ENCODE data around the gene ARID4B.

ARID4B gene

GRCh38 chr1:235331401-235331800 is 3.4 kb upstream of the ARID4B start:
- Histone ChIP-seq H4K8ac (ENCODE audit: low read depth, low read length) (no peak overlapping the region), H3K9ac (ENCODE audit: low read length) (no peak overlapping the region), H2BK120ac (ENCODE audit: low read depth, low read length) (no peak overlapping the region), H3K56ac (ENCODE audit: low read length) (no peak overlapping the region), H3K4me2 (ENCODE audit: low read length) (no peak overlapping the region), H3K36me3 (ENCODE audit: control insufficient read depth, insufficient read depth, low read length) (no peaks in the 10 kb centered on the region), H3K18ac (ENCODE audit: low read length) (no peak overlapping the region), H3K79me2 (ENCODE audit: control insufficient read depth, insufficient read depth, low read length) (peaks cover 37% of the 10 kb centered on the region), H3K27ac (ENCODE audit: low read depth, low read length) (no peak overlapping the region), H2AK5ac (ENCODE audit: low read length) (no peak overlapping the region), H4K5ac (ENCODE audit: low read length) (no peak overlapping the region), H3K4me1 (ENCODE audit: control insufficient read depth, low read depth, low read length) (no peaks in the 10 kb centered on the region), H3K4me3 (ENCODE audit: low read length) (no peak overlapping the region), H3K4ac (ENCODE audit: low read depth, low read length) (no peak overlapping the region), H2BK15ac (replicated peaks; ENCODE audit: low read depth) (no peak overlapping the region), H3K79me1 (ENCODE audit: low read length) (peaks cover 3% of the 10 kb centered on the region), H3K23ac (ENCODE audit: low read length) (no peak overlapping the region), H2BK5ac (ENCODE audit: low read length) (no peak overlapping the region), H3K27me3 (ENCODE audit: insufficient read depth, low read length, poor library complexity) (no peaks in the 10 kb centered on the region)
- DNase-seq, result no peak
- no CpG with 5 or more reads among the region's 3 CpGs for WGBS (ENCODE audit: extremely low coverage, insufficient coverage, low lambda C conversion rate)

DNA sequence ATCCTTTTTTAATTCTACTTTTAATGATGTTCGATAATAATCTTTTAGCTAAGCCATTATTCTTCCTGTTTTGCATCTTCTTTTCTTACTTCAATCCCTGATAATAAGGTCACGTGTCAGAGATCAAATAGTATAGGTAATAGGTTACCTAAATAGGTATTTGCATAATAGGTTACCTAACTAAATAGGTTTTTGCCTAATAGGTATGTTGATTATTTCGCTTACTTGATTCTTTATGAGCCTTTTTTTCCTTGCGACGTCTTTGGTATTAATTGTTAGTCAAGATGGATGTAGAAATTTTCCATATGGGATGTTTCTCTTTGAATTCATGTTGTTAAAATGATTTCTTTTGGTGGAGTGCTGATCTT is 2.9 kb upstream of the ARID4B start:
- Histone ChIP-seq H3K4me2 (ENCODE audit: low read length) (no peak overlapping the region), H2BK5ac (ENCODE audit: low read length) (no peak overlapping the region), H3K27ac (ENCODE audit: low read depth, low read length) (no peak overlapping the region), H4K8ac (ENCODE audit: low read depth, low read length) (no peak overlapping the region), H2AK5ac (ENCODE audit: low read length) (no peak overlapping the region), H3K9ac (ENCODE audit: low read length) (no peak overlapping the region), H2BK15ac (replicated peaks; ENCODE audit: low read depth) (no peak overlapping the region), H3K36me3 (ENCODE audit: control insufficient read depth, insufficient read depth, low read length) (no peaks in the 10 kb centered on the region), H3K79me2 (ENCODE audit: control insufficient read depth, insufficient read depth, low read length) (peaks cover 41% of the 10 kb centered on the region), H4K5ac (ENCODE audit: low read length) (no peak overlapping the region), H2BK120ac (ENCODE audit: low read depth, low read length) (no peak overlapping the region), H3K56ac (ENCODE audit: low read length) (no peak overlapping the region), H3K18ac (ENCODE audit: low read length) (no peak overlapping the region), H3K4me3 (ENCODE audit: low read length) (no peak overlapping the region), H3K23ac (ENCODE audit: low read length) (no peak overlapping the region), H3K27me3 (ENCODE audit: insufficient read depth, low read length, poor library complexity) (no peaks in the 10 kb centered on the region), H3K4me1 (ENCODE audit: control insufficient read depth, low read depth, low read length) (no peaks in the 10 kb centered on the region), H3K79me1 (ENCODE audit: low read length) (peaks cover 3% of the 10 kb centered on the region), H3K4ac (ENCODE audit: low read depth, low read length) (no peak overlapping the region)
- DNase-seq, result no peak
- no CpG with 5 or more reads among the region's 5 CpGs for WGBS (ENCODE audit: extremely low coverage, insufficient coverage, low lambda C conversion rate)

GRCh38 chr1:235329139-235329902 is 1.3 kb upstream of the ARID4B start:
- peak overlapping the region; percentile 97 for H3K4ac ChIP-seq (ENCODE audit: low read depth, low read length)
- no peaks in the 10 kb centered on the region for H3K27me3 ChIP-seq (ENCODE audit: insufficient read depth, low read length, poor library complexity)
- peak overlapping the region; percentile 70 for H3K9ac ChIP-seq (ENCODE audit: low read length)
- WGBS (ENCODE audit: extremely low coverage, insufficient coverage, low lambda C conversion rate), result no CpG with 5 or more reads among the region's 24 CpGs
- peak overlapping the region; percentile 65 for H4K8ac ChIP-seq (ENCODE audit: low read depth, low read length)
- DNase-seq, result peak; percentile 50
- peak overlapping the region; percentile 34 for H3K23ac ChIP-seq (ENCODE audit: low read length)
- peak overlapping the region; percentile 0 for H2BK5ac ChIP-seq (ENCODE audit: low read length)
- H3K4me1 ChIP-seq (ENCODE audit: control insufficient read depth, low read depth, low read length), result no peaks in the 10 kb centered on the region
- no peak overlapping the region for H2BK15ac ChIP-seq (replicated peaks; ENCODE audit: low read depth)
- peak overlapping the region; percentile 26 for H3K4me2 ChIP-seq (ENCODE audit: low read length)
- no peaks in the 10 kb centered on the region for H3K36me3 ChIP-seq (ENCODE audit: control insufficient read depth, insufficient read depth, low read length)
- H2BK120ac ChIP-seq (ENCODE audit: low read depth, low read length), result no peak overlapping the region
- H3K79me1 ChIP-seq (ENCODE audit: low read length), result peaks cover 3% of the 10 kb centered on the region
- H4K5ac ChIP-seq (ENCODE audit: low read length), result peak overlapping the region; percentile 35
- peaks cover 51% of the 10 kb centered on the region for H3K79me2 ChIP-seq (ENCODE audit: control insufficient read depth, insufficient read depth, low read length)
- no peak overlapping the region for H2AK5ac ChIP-seq (ENCODE audit: low read length)
- H3K4me3 ChIP-seq (ENCODE audit: low read length), result peak overlapping the region; percentile 62
- peak overlapping the region; percentile 75 for H3K18ac ChIP-seq (ENCODE audit: low read length)
- peak overlapping the region; percentile 92 for H3K56ac ChIP-seq (ENCODE audit: low read length)
- peak overlapping the region; percentile 92 for H3K27ac ChIP-seq (ENCODE audit: low read depth, low read length)

DNA sequence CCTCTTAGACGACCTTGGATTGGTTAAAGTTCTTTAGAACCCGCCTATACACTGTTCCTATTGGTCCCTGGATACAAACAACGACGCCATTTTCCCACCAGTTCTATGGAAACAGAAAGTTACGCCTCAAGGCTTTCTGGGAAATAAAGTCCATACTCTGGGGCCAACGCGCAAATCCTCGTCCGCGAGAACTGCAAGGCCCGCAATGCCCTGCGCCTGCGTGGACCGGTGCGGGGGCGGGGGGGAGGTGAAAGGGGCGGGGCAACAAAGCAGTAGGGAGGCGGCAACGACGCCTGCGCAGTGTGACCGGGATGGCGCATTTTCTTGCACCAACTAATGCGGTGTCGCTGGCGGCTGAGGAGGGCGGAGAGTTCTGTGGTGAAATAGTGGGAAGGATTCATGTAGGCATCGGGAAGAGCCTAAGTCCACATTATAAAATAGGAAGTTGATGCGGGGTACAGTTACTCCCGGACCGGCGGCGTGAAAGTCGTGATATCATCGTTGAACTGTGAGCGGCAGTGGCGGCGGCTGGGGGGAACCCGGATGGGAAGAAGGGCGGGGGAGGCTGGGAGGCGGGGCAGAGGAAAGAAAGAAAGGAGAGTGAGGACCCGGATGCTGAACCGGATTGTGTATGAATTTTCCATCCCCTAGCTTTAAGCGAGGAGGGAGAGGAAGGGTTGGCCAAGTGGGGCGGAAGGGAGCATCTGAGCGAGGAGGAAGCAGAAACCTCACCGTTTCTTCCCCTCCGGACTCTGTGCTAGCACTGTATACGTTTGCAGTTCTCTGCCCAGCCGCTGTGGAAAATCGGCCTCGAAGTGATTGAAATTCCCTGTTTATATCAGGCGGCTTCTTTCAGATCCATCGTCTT is 526 bp upstream of the ARID4B start, which contains the start of gene GGPS1:
Gene GGPS1 (plus strand): TSS at position 300 of the 868 bp plus-strand sequence. CDS start 6,695 bp downstream, outside the sequence.
- DNase-seq, result peak; percentile 100
- no CpG with 5 or more reads among the region's 54 CpGs for WGBS (ENCODE audit: extremely low coverage, insufficient coverage, low lambda C conversion rate)
- no peaks in the 10 kb centered on the region for H3K27me3 ChIP-seq (ENCODE audit: insufficient read depth, low read length, poor library complexity)
- peak within 1 kb of the TSS; percentile 84 for H2BK5ac ChIP-seq (ENCODE audit: low read length)
- peaks cover 3% of the 10 kb centered on the region for H3K79me1 ChIP-seq (ENCODE audit: low read length)
- peak within 1 kb of the TSS; percentile 26 for H3K4me2 ChIP-seq (ENCODE audit: low read length)
- peak within 1 kb of the TSS; percentile 95 for H3K9ac ChIP-seq (ENCODE audit: low read length)
- H3K4ac ChIP-seq (ENCODE audit: low read depth, low read length), result peak within 1 kb of the TSS; percentile 97
- H3K27ac ChIP-seq (ENCODE audit: low read depth, low read length), result peak within 1 kb of the TSS; percentile 99
- H2BK120ac ChIP-seq (ENCODE audit: low read depth, low read length), result peak within 1 kb of the TSS; percentile 92
- no peak within 1 kb of the TSS for H2AK5ac ChIP-seq (ENCODE audit: low read length)
- H3K4me3 ChIP-seq (ENCODE audit: low read length), result peak within 1 kb of the TSS; percentile 92
- peak within 1 kb of the TSS; percentile 35 for H4K5ac ChIP-seq (ENCODE audit: low read length)
- H2BK15ac ChIP-seq (replicated peaks; ENCODE audit: low read depth), result no peak within 1 kb of the TSS
- peak within 1 kb of the TSS; percentile 99 for H4K8ac ChIP-seq (ENCODE audit: low read depth, low read length)
- H3K79me2 ChIP-seq (ENCODE audit: control insufficient read depth, insufficient read depth, low read length), result peaks cover 56% of the 10 kb centered on the region
- peak within 1 kb of the TSS; percentile 97 for H3K56ac ChIP-seq (ENCODE audit: low read length)
- H3K23ac ChIP-seq (ENCODE audit: low read length), result peak within 1 kb of the TSS; percentile 67
- peak within 1 kb of the TSS; percentile 92 for H3K18ac ChIP-seq (ENCODE audit: low read length)
- H3K4me1 ChIP-seq (ENCODE audit: control insufficient read depth, low read depth, low read length), result no peaks in the 10 kb centered on the region
- no peaks in the 10 kb centered on the region for H3K36me3 ChIP-seq (ENCODE audit: control insufficient read depth, insufficient read depth, low read length)

DNA sequence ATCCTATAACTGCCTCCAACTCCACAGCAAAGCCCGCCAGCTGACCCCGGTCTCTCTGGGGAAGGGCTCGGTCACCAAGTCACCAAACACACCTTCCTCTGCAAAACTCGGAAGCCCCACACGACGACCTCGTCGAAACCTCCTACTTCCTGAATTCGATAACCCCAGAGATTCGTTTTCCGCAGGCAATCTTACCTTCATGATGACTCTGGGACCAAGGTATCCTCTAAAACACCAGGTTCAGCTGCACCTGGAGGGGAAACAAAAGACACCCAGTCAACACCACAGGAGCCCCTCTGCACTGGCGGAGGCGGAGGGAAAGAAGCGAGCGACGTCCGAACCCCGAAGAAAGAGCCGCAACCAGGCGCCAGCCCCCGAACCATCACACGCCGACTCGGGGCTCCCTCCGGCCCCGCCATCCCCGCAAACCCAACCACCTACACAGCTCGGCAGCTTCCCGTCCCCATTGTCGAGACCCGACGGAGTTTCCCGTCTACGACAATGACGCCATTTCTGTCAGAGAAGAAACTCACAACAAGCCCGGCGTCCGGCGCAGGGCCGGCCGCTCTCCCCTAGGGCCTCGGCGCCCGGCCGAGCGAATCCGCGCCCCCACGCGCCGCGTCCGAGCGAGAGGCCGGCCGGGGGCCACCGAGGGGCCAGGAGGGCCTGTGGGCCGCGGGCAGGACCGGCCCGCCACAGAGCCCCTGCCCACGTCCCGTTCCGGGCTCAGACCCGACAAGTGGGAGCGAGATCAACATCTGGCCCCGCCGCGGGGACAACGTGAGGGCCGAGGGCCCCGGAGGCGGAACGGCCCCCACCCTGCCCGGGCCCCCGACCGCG is 1.0 kb downstream of the ARID4B start:
- Histone ChIP-seq H3K4me2 (ENCODE audit: low read length) (peak overlapping the region; percentile 73), H2BK15ac (replicated peaks; ENCODE audit: low read depth) (no peak overlapping the region), H3K27ac (ENCODE audit: low read depth, low read length) (peak overlapping the region; percentile 99), H3K56ac (ENCODE audit: low read length) (peak overlapping the region; percentile 97), H3K9ac (ENCODE audit: low read length) (peak overlapping the region; percentile 95), H3K79me1 (ENCODE audit: low read length) (peaks cover 3% of the 10 kb centered on the region), H3K27me3 (ENCODE audit: insufficient read depth, low read length, poor library complexity) (no peaks in the 10 kb centered on the region), H2AK5ac (ENCODE audit: low read length) (no peak overlapping the region), H3K4me3 (ENCODE audit: low read length) (peak overlapping the region; percentile 92), H4K5ac (ENCODE audit: low read length) (no peak overlapping the region), H3K79me2 (ENCODE audit: control insufficient read depth, insufficient read depth, low read length) (peaks cover 70% of the 10 kb centered on the region), H3K23ac (ENCODE audit: low read length) (peak overlapping the region; percentile 95), H2BK5ac (ENCODE audit: low read length) (peak overlapping the region; percentile 11), H2BK120ac (ENCODE audit: low read depth, low read length) (peak overlapping the region; percentile 92), H4K8ac (ENCODE audit: low read depth, low read length) (no peak overlapping the region), H3K4me1 (ENCODE audit: control insufficient read depth, low read depth, low read length) (no peaks in the 10 kb centered on the region), H3K4ac (ENCODE audit: low read depth, low read length) (peak overlapping the region; percentile 94), H3K18ac (ENCODE audit: low read length) (peak overlapping the region; percentile 92), H3K36me3 (ENCODE audit: control insufficient read depth, insufficient read depth, low read length) (no peaks in the 10 kb centered on the region)
- WGBS (ENCODE audit: extremely low coverage, insufficient coverage, low lambda C conversion rate), result no CpG with 5 or more reads among the region's 78 CpGs
- DNase-seq, result peak; percentile 58

Measured in mesendoderm (in vitro differentiated cells).